ENCODE results near the gene PTGFRN.

DNA sequence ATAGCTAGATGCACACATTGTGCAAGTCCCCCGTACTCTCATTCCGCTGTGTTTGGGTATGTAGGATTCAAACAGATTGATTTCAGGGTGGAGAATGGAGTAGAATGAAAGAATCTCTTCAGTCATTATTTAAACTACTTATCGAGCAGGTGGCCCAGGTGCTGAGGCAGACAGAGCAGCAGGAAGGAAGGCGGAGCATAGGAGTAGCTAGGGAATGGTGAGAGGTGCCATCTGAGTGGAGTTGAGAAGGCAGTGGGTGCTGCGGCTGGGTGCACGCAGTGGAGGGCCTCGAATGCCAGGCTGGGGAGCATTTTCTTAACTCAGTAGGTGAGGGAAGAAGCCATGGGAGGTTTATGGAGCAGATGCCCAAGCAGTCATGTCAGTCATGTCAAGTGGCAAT, 46.7 kb downstream of the PTGFRN start:
- TF ChIP-seq, protein P1, sequence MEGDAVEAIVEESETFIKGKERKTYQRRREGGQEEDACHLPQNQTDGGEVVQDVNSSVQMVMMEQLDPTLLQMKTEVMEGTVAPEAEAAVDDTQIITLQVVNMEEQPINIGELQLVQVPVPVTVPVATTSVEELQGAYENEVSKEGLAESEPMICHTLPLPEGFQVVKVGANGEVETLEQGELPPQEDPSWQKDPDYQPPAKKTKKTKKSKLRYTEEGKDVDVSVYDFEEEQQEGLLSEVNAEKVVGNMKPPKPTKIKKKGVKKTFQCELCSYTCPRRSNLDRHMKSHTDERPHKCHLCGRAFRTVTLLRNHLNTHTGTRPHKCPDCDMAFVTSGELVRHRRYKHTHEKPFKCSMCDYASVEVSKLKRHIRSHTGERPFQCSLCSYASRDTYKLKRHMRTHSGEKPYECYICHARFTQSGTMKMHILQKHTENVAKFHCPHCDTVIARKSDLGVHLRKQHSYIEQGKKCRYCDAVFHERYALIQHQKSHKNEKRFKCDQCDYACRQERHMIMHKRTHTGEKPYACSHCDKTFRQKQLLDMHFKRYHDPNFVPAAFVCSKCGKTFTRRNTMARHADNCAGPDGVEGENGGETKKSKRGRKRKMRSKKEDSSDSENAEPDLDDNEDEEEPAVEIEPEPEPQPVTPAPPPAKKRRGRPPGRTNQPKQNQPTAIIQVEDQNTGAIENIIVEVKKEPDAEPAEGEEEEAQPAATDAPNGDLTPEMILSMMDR (IDR thresholded peaks at IDR 0.05) = no peak
- no peak for TF ChIP-seq POLR2AphosphoS5 (IDR thresholded peaks at IDR 0.05)
